ENCODE results near the gene POU2F1.

POU2F1 gene

GRCh38 chr1:167273027-167273800 lies 52.5 kb downstream of the POU2F1 start:
- DNase-seq: peak; percentile 54 to 56

DNA sequence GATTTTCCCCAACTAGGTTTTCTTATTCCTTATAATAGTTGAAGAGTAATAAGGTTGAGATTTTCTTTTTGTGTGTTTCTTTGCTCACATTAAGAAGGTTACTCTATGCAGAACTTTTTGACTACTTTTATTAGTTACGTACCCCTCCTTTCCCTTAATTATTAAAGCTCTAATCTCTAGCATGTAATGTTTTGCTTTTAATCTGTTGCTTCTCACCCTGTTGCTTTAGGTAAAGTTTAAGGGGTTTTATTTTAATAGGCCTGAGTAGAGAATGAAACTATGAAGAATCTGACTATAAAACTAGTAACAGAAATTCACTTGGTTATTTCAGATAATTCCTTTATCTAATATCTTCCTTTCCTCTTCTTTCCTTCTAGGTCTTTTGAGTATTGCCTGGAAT lies 53.4 kb downstream of the POU2F1 start:
- DNase-seq: no peak

- no peak for DNase-seq
These were observed 56.3 kb downstream of the POU2F1 start for GRCh38 chr1:167276969-167277368.

GRCh38 chr1:167278497-167278896 lies 57.8 kb downstream of the POU2F1 start:
- no peak for DNase-seq

GRCh38 chr1:167280912-167281311 lies 60.2 kb downstream of the POU2F1 start:
- no peak for DNase-seq

- no peak for DNase-seq
These were observed 67.8 kb downstream of the POU2F1 start for GRCh38 chr1:167288390-167289074.

DNA sequence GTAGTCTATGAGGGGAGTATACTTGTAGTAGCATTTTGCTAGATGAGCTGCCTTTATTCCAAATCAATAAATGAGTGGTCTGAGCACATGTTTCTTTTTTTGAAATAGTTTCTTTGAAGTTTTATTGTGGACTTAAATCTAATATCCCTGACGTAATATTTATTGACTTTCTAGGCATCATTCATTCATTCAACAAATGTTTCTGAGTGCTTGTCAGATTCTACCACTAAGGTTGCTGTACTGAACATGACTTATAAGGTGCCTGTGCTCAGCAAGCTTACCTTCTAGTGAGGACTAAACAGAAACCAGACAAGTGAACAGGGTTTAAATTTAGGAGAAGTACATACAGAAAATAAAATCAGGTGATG lies 68.4 kb downstream of the POU2F1 start:
- no peak for DNase-seq

DNA sequence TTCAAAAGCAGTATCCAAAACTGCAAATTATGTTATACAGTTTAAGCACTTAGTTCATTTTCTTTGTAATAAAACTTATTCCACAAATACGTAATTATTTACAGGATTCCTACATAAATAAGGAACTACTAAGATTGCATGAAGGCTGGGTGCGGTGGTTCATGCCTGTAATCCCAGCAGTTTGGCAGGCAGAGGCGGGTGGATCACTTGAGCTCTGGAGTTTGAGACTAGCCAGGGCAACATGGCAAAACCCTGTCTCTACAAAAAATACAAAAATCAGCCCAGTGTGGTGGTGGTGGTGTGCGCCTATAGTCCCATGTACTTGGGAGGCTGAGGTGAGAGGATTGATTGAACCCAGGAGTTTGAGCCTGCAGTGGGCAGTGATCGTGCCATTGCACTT lies 69.3 kb downstream of the POU2F1 start:
- DNase-seq: no peak

DNA sequence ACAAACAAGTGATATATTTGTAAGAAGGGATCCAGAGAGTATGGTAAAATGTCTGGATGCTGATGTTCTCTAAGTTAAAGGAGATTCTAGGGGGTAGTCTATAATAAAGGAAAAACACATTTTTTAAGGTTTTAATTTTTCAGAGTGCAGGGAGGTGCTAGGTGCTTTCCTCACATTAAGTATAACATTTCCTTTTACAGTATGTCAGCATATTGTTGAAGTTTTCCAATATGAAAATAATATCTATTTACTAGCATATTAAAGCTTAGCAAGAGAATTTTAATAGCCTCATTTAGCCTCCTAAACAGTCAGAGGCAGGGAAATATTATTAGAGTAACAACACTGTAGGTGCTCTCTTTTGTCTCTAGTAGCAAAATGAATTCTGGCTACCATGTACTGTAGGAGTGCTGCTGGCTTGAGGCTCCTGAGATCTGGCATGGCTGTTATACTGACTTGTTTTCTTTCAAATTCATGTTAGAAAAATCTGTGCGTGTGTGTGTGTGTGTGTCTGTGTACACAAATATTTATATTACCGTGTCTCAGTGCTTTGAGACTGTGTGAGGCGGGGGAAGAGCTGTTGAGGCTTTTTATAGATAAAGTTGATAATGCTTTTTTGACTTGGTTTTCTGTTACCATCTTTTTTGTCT lies 71.0 kb downstream of the POU2F1 start:
- DNase-seq: no peak

DNA sequence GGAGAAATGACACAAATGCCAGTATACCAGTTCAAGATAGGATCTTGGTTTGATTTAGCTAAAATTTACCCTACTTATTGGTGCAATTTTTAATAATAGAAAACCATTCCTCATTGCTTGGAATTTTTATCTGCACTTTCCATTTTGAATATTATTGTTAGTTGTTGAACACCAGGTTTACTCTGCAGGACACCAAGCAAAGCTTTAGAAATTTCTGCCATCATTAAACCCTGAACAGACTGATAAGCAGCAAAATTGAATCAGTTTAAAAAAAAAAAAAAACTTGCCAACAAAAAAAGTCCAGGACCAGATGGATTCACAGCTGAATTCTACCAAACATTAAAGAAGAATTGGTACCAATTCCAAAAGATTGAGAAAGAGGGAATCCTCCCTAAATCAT lies 71.5 kb downstream of the POU2F1 start:
- no peak for DNase-seq

- DNase-seq: peak; percentile 28 to 32
These were observed 72.4 kb downstream of the POU2F1 start for GRCh38 chr1:167293057-167293456.

DNA sequence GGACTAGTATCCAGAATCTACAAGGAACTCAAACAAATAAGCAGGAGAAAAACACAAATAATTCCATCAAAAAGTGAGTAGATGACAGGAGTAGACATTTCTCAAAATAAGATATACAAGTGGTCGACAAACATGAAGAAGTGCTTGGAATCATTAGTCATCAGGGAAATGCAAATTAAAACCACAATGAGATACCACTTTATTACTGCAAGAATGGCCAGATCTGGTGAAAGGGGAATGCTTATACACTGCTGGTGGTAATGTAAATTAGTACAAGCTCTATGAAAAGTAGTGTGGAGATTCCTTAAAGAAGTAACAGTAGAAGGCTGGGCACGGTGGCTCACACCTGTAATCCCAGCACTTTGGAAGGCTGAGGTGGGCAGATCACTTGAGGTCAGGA lies 73.8 kb downstream of the POU2F1 start:
- peak in 1 of 2 experiments; percentile 22 for DNase-seq

DNA sequence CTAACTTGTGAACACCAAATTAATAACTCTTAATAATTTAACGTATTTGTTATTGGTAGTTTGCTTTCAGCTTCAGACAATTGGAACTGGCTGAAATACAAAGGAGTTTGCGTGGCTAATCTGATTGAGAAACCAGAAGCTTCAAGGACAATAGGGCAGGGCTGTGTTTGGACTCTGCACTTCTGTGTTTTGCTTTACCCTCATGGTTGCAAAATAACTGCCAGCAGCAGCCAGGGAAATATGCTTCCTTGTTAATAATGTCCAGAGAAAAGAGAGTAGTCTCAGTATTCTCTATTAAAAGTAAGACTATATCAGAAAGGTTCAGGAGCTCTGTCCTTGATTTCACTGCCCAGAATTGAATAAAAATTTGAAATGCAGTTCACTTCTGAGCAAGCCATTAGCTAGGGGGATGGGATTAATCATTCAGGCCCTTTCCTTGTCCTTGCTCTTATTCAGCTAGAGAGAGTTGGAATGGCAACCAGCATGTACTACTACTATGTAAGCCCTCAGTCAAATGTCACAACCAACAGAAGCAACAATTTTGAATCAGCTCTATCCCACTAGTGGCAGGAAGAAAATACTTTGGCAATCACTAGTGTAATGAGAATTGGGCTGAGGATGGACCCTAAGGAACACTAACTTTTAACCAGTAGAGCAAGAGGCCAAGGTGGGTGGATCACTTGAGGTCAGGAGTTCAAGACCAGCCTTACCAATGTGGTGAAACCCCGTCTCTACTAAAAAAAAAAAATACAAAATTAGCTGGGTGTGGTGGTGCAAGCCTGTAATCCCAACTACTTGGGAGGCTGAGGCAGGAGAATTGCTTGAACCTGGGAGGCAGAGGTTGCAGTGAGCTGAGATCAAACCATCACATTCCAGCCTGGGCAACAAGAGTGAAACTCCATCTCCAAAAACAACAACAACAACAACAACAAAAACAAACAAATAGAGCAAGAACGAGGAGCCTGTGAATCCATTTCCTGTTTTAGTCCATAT lies 76.8 kb downstream of the POU2F1 start:
- DNase-seq: peak; percentile 46 to 67

DNA sequence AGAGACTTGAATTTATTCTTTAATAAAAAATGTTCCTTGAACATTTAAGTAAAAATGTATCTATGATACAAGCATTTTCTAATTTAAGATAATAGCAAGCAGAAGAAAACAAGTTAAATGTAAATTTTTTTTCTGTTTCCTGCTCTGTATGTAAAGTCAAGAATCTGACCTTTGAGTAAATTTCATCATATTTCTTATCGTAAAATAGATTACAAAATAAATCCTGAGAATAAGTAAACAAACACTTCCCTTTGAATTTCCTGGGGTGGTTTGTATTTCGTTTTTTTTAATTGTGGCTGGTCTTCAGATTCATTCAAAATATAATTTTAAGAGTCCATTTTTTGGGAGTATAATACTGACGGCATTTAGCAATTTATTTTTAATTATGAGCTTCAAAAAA lies 77.6 kb downstream of the POU2F1 start:
- no peak for DNase-seq

DNA sequence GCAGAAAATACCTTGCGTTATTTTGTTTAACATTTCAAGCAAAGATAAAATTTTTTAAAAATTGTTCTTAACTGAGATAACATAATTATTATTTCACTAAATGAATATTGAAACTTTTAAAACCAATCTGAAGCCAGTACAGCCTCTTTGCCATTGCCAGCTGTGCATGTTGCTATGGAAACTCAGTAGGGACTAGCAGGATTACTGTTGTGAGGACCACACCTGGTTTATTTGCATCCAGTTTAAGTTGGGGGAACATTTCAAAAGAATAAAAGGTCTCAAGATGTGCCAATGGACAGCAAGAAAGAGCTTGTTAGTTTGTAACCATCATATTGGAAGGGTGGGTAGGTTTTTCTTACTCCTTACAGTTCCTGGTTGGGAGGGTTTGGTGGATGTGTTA lies 80.7 kb downstream of the POU2F1 start:
- DNase-seq: no peak

- DNase-seq: no peak
These were observed 83.5 kb downstream of the POU2F1 start for GRCh38 chr1:167304165-167304564.

DNA sequence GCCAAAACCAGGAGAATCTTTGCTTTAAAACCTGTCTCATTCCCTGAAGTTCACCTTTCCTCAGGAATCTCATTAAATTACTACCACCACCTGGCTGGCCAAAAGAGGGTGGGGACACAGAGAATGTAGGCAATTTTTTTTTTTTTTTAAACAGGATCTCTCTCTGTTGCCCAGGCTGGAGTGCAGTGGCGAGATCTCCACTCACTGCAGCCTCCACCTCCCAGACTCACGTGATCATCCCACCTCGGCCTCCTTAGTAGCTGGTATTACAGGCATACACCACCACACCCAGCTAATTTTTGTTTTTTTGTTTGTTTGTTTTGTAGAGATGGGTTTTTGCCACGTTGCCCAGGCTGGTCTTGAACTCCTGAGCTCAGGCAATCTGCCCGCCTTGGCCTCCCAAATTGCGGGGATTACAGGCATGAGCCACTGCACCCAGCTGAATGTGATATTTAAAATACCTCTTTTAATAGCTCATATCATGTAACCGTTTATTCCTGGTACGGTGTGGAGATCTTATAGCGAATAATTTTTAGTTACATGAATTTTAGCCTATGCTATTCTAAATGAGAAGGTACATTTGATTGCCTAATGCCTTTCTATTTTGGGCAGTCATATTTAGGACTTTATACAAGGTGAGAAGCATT lies 84.5 kb downstream of the POU2F1 start:
- DNase-seq: no peak

DNA sequence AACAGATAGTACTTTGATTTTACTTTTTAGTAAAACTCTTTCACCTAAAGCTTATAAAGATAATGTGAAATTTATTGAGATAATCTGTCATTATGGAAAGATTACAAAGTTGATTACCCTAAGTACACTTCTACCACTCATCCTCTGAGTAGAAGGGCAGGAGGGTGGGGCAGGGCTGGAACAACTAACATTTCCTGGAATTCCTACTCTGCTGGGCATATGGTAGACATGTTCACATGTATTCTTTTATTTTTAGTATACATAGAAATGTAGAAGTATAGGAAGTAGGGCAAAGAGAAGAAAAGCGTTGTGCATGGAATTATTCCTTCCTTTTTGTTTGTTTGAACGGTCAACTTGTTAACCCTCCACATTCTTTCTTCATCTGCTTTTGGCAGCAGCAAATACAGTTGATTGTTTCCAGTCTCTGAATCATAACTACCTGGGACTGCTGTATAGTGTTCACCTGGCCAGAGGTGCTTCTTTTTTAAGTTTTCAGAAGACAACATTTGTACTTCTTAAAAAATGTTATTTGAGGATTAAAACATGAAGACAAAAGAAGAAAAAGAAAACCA lies 85.1 kb downstream of the POU2F1 start:
- DNase-seq: no peak

- DNase-seq: no peak
These were observed 90.0 kb downstream of the POU2F1 start for GRCh38 chr1:167310732-167311131.

DNA sequence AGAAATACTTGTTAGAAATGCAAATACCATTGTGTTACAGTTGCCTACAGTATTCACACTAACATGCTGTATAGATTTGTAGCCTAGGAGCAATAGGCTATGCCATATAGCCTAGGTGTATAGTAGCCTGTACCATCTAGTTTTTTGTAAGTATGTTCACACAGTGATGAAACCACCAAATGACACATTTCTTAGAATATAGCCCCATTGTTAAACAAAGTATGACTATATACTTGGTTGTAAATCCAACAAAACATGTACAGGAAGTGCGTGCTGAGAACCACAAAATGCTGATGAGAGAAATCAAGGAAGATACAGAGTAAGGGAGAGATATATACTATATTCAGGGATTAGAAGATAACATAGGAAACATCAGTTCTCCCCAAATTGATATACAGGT lies 92.2 kb downstream of the POU2F1 start:
- DNase-seq: no peak

DNA sequence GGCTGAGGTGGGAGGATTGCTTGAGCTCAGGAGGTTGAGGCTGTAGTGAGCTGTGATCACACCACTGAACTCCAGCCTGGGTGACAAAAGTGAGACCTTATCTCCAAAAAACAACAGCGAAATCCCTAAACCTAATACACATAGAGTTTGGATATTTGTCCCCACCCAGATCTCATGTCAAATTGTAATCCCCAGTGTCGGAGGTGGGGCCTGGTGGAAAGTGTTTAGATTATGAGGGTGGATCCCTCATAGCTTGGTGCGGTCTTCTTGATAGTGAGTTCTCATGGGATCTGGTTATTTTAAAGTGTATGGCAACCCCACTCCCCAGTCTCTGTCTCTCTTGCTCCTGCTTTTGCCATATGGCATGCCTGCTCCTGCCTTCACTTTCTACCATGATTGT lies 94.0 kb downstream of the POU2F1 start:
- DNase-seq: no peak

DNA sequence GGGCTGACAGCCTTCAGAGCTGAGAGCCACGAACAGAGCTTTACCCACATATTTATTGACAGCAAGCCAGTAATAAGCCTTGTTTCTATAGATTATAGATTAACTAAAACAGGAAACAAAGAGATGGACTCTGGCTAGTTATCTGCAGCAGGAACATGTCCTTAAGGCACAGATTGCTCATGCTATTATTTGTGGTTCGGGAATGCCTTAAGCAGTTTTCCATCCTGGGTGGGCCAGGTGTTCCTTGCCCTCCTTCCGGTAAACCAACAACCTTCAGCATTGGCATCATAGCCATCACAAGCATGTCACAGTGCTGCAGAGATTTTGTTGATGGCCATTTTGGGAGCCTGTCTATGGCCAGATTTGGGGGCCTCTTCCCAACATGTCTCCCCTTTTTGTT lies 96.8 kb downstream of the POU2F1 start:
- no peak for DNase-seq

All from Kasumi-1 (cell line).